ENCODE results near the gene GATC. TPM values are rescaled to one million over a fixed set of nuclear protein-coding genes. Genes with fewer than 3 reads are reported as not detected.
A peak's percentile ranks its signal among the peaks of the same experiment; 100 is the strongest.

Gene GATC
- total and polyA plus RNA-seq, 3 donors from 2014 or later: 10.8 to 20.9 (median 17.5) TPM

GRCh38 chr12:120468325-120468820, 22.1 kb downstream of the GATC start:
- WGBS, 2 donors: 1% methylated on average over 12 to 23 of the region's 23 CpGs
- intact Hi-C loops (cut with DNase I; ENCODE audit: low total_unique reads): no loop called here
- DNase-seq: peak; percentile 48
- no peaks in the 10 kb centered on the region for H3K36me3 ChIP-seq (ENCODE audit: low read depth, missing control alignments)
- H3K9me3 ChIP-seq: no peaks in the 10 kb centered on the region
- TF ChIP-seq CTCF (IDR thresholded peaks at IDR 0.05): no peak
- no peak for TF ChIP-seq POLR2A (IDR thresholded peaks at IDR 0.05)
- H3K4me1 ChIP-seq: peaks cover 32% of the 10 kb centered on the region
- H3K4me3 ChIP-seq: peak overlapping the region; percentile 97 to 98
- H3K27ac ChIP-seq: peak overlapping the region; percentile 94 to 95
- no peaks in the 10 kb centered on the region for H3K27me3 ChIP-seq

GRCh38 chr12:120468821-120469449, 22.7 kb downstream of the GATC start:
- TF ChIP-seq CTCF (IDR thresholded peaks at IDR 0.05): no peak
- peaks cover 32% of the 10 kb centered on the region for H3K4me1 ChIP-seq
- H3K9me3 ChIP-seq: no peaks in the 10 kb centered on the region
- H3K27me3 ChIP-seq: no peaks in the 10 kb centered on the region
- peak; percentile 59 for DNase-seq
- no peaks in the 10 kb centered on the region for H3K36me3 ChIP-seq (ENCODE audit: low read depth, missing control alignments)
- peak overlapping the region; percentile 94 to 95 for H3K27ac ChIP-seq
- intact Hi-C loops (cut with DNase I; ENCODE audit: low total_unique reads): no loop called here
- H3K4me3 ChIP-seq: peak overlapping the region; percentile 97 to 98
- 0 to 1% methylated on average over 34 to 49 of the region's 57 CpGs for WGBS, 2 donors

- Histone ChIP-seq H3K36me3 (ENCODE audit: low read depth, missing control alignments) (no peaks in the 10 kb centered on the region), H3K4me3 (peak within 1 kb of the TSS; percentile 97 to 98), H3K27me3 (no peaks in the 10 kb centered on the region), H3K4me1 (peaks cover 35% of the 10 kb centered on the region), H3K27ac (peak within 1 kb of the TSS; percentile 94 to 95), H3K9me3 (no peaks in the 10 kb centered on the region)
- 0% methylated on average over 2 to 79 of the region's 88 CpGs for WGBS, 2 donors
- intact Hi-C loops (cut with DNase I; ENCODE audit: low total_unique reads): no loop called here
- peak; percentile 96 for DNase-seq
- TF ChIP-seq CTCF (IDR thresholded peaks at IDR 0.05) (peak; percentile 72 to 92 (median 89)), POLR2A (IDR thresholded peaks at IDR 0.05) (no peak)
These were observed 23.4 kb downstream of the GATC start, which contains the start of gene SRSF9 for GRCh38 chr12:120469450-120470149. SRSF9 (minus strand) TSS chr12:120469748; CDS start chr12:120469609, 139 bp downstream.

- no peaks in the 10 kb centered on the region for H3K9me3 ChIP-seq
- H3K27me3 ChIP-seq: no peaks in the 10 kb centered on the region
- peak overlapping the region; percentile 97 to 98 for H3K4me3 ChIP-seq
- TF ChIP-seq CTCF (IDR thresholded peaks at IDR 0.05): no peak
- TF ChIP-seq POLR2A (IDR thresholded peaks at IDR 0.05): no peak
- no peaks in the 10 kb centered on the region for H3K36me3 ChIP-seq (ENCODE audit: low read depth, missing control alignments)
- peak overlapping the region; percentile 94 to 95 for H3K27ac ChIP-seq
- WGBS, 2 donors: 35 to 43% methylated on average over 25 to 26 of the region's 26 CpGs
- DNase-seq: peak; percentile 36
- intact Hi-C loops (cut with DNase I; ENCODE audit: low total_unique reads): no loop called here
- peaks cover 39% of the 10 kb centered on the region for H3K4me1 ChIP-seq
These were observed 24.0 kb downstream of the GATC start for GRCh38 chr12:120470150-120470784.
